HG03442 (cell line): ENCODE results near the gene TIAM2.

ENCODE experiments used
- ATAC-seq: cut with Tn5 transposase; IDR thresholded peaks from one replicate; pipeline ENCODE4 v1.9.1; 2021; ENCODE audit warnings: mild to moderate bottlenecking, moderate library complexity; ENCODE audit not compliant: unreplicated experiment

TIAM2 gene

DNA sequence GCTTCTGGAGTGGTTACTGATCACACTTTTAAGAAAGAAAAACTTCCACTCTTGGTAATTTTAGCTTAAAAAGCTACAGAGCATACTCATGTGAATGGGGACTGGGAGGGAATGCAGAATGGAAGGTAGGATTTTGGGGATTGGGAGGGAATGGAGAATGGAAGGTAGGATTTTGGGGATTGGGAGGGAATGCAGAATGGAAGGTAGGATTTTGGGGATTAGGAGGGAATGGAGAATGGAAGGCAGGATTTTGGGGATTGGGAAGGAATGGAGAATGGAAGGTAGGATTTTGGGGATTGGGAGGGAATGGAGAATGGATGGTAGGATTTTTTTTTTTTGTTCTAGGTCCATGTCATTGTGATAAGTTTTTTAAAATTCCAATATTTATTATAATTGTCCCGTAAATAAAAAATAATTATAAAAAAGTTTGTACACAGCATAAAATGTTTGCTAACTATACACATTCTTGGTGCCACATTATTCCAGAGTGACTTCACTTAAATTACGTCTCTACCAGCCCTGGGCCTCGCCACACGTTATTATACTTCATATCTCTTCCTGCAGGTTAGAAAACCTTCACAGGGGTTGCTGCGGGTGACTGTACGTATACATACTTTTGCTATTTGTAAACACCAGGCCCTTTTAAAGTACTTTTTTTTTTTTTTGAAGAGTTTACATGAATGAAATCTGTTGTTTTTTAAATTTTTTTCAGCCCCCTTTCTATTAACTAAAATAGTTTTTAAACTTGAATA, 127.3 kb downstream of the TIAM2 start:
- ATAC-seq: no peak

GRCh38 chr6:155123520-155123919, 128.4 kb downstream of the TIAM2 start:
- no peak for ATAC-seq

- ATAC-seq: no peak
Measured at GRCh38 chr6:155125906-155126305, 130.8 kb downstream of the TIAM2 start.

DNA sequence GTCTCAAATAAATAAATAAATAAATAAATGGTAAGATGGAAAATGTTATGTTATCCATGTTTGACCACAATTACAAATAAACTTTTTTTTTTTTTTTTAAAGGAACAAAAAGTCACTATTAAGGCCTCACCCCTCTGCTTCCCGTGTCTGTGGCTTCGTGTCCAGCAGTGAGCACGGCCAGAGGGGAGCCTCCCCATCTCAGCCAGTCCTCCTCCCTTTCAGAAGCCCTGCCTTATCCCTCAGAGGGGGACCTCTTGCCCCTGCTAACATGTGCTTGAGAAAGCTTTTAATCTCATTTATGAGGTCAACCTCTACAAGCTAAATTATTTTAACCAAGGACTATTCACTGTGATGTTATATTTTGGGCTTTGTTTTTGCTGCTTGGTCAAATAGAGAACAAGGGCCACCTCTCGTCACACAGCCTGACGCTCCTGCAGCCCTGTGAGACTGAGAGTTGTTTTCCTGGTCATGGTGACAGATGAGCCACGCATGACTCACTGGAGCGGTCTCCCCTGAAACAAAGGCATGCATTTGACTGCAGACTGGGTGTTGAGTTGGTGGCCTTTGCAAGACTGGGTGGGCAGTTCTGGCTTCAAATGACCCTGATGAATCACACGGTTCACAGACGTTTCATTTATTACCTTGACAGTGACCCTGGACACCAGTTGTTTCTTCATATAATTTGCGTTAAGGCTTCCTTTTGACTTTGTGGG, 131.8 kb downstream of the TIAM2 start:
- peak; percentile 93 for ATAC-seq

DNA sequence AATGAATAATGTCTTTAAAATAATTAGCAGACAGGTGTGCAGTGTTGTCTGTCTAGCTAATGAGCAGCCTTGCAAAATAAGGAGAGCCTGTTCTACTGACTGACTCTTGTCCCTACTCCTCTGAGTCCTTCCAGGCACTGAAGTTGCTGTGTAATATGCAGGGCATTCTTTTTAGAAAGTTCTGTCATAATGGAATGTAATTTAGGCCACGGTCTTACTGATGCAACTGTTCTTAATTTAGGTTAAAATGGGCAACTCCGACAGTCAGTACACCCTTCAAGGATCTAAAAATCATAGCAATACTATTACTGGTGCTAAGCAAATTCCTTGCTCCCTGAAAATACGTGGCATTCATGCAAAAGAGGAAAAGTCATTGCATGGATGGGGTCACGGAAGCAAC, 133.9 kb downstream of the TIAM2 start:
- no peak for ATAC-seq

- ATAC-seq: no peak
Measured at GRCh38 chr6:155129744-155130143, 134.6 kb downstream of the TIAM2 start.

DNA sequence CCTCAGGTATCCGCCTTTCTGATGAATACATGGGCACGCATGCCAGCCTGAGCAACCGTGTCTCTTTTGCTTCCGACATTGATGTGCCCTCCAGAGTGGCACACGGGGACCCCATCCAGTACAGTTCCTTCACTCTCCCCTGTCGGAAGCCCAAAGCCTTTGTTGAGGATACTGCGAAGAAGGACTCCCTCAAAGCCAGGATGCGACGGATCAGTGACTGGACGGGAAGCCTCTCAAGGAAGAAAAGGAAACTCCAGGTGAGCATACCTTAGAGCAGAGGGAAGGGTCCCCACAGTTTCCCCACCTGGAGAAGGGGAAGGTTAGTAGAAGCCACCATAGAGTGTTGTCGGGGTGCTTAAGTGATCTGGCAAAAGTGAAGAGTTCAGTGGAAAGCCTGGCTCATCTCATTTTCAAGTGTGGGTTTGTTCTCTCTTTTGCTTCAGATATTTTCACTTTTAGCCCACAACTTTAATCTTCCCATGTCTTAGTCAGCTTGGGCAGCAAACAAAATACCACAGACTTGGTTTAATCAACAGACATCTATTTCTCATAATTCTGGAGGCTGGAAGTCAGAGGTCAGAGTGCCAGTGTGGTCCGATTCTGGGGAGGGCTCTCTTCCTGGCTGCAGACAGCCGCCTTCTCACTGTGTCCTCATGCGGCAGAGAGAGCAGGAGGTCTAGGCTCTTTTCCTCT, 135.2 kb downstream of the TIAM2 start:
- ATAC-seq: no peak

- no peak for ATAC-seq
Measured at GRCh38 chr6:155132617-155133016, 137.5 kb downstream of the TIAM2 start.

- no peak for ATAC-seq
Measured at GRCh38 chr6:155141002-155141401, 145.9 kb downstream of the TIAM2 start.

- no peak for ATAC-seq
Measured at GRCh38 chr6:155141512-155141911, 146.4 kb downstream of the TIAM2 start.

DNA sequence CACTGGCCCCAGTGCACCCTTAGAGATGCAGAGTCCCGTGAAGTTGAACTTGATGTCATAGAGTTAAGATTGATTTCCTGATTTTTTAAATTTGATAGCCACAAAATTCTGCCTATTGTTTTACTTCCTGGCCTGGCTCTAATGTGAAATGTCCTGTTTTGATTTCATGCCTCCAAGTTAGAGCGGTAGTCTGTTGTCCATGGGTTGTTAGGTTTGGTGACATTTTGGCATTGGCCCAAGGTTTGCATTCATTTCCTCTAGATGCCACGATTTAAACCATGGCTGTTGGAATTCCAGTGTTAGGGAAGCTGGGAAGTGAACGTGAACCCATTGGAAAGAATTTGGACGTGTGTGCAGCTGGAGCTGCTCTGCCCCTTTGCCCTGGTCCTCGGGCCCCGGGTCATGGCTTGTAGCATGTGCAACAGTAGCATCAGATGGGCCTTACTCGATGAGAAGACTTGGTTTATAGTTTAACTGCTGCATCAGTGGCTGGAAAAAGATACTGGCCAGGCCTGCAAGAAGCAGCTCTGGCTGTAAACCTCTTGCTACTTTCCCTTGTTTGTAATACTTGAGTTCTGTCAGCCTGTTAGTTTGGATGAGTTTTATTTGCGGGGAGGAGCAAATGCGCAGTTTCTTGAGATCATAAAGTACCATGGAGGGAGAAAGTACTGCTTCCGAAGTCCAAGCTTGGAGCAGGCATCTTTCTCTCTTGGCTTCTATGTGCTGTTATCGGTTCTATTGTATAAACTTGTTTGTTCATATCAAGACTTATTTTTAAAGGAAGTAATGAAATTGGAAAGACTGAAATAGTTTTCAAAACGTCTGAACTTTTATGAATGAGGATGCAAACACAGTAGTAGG, 147.3 kb downstream of the TIAM2 start:
- no peak for ATAC-seq

- no peak for ATAC-seq
Measured at GRCh38 chr6:155143029-155143577, 148.0 kb downstream of the TIAM2 start.

DNA sequence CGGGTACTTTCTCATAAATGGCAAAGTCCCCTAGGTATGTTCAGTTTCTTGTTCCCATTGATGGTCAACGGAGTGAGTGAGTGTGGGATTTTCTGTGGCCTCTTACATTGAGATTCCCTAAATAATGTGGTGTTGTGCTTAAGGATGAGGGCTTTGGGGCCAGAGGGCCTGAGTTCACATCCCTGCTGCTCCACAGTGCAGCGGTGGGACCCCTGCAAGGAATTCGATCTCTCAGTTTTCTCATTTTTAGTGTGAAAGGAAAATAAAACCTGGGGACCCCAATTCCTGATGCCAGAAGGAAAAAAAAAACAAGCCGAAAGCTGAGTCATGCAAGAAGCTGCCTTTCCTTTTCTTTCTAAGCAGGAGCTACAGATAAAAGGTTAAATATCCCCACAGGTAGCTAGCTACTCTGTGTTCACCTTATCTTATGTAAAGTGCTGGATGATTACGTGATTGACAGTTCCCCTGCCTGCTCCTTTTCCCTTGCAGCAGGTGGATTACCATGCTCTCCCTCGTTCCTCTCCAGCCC, 148.5 kb downstream of the TIAM2 start:
- no peak for ATAC-seq

DNA sequence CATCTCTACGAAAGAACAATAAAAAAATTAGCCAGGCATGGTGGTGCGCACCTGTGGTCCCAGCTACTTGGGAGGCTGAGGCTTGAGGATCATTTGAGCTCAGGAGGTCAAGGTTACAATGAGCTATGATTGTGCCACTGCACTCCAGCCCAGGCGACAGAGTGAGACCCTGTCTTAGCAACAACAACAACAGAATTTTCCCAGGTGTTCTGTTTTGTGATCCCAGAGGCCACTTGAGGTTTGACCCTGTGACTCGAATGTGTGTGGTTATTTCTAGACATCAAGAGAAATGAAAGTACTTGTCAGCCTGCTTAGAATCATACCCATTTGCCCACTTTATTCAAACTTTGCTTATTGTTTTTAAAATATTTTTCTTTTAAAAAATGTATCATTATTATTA, 151.1 kb downstream of the TIAM2 start:
- ATAC-seq: no peak

DNA sequence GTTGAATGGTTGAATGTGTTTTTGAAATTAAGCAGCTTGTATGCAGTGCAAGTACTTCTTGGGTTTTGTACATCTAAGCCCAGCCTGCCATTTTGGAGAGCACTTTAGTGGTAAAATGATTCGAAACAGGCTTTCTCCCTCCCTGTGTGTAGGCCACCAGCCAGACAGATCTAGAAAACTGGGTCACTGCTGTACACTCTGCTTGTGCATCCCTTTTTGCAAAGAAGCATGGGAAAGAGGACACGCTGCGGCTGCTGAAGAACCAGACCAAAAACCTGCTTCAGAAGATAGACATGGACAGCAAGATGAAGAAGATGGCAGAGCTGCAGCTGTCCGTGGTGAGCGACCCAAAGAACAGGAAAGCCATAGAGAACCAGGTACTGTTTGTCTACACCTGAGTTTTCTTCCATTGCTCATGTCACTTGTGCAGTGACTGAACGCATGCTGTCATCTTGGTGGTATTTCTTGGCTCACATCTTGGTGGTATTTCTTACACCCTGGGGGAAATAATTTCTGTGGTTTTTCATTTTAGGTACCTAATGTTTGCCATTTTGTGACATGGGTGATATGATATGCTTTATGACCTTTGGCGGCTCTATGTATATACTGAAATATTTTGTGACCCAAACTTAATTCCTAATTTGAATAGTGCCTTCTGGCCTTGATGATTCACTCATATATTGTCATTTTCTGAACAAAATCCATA, 153.0 kb downstream of the TIAM2 start:
- no peak for ATAC-seq

DNA sequence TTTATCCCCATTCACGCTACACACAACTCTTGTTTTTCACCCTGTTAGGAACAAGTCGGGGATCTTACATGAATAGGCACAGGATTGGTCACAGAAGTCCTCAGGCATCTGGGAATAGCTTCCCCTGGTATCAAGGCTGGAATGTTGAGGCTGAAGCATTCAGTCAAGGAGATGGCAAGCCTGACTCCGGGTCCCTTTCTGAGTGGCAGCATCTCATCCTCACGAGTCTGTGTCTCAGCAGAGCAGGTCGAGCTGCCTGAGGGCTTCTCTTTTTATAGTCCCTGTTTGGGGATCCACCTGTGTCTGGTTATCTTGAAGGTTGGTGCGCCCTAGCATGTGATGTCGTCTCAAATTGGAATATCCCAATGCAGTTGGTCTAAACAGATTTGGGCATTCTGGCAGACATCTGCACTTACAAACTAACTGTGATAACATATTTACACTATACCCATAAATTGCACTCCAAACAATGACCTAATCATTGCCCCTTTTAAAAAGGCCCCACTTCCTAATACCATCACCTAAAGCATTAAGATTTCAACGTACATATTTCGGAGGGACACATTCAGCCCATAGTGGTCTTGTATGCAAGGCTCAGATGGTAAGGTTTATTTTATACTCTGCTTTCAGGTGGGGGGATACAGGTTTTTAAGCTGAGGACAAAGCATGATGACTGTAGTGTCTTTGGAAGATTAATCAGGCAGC, 156.0 kb downstream of the TIAM2 start:
- ATAC-seq: no peak

GRCh38 chr6:155152211-155153076, 157.3 kb downstream of the TIAM2 start:
- ATAC-seq: no peak

DNA sequence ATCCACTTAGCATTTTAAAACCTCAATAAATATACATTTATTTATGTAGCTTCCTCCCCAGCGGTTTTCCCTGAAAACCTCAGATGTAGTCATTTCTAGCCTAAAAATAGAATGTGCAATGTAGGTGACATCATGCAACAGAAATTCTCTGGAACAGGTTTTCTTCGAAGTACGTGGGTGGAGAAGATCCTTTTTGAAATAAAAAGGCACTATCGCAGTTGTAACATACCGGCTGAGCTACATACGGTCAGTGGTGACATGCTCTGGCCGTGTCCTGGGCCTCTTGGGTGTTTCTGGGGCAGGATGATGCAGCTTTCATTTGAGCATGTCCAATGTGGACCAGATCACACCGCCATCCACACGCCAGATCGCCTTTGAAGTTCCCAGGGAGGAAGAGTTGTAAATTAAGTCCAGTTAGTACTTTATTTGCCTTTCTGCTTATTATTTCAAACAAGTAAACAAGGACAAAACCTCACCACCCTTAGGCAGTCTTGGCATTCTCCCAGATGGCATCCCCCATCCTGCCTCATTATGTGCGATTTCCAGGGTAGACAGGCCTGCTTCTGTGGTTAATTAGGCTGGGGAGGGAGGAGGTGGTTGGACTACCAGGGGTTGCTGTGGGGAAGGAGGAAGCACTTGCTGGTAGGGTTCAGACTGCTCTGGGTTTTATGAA, 159.2 kb downstream of the TIAM2 start:
- no peak for ATAC-seq
